Hepatocyte (in vitro differentiated cells): ENCODE data around the gene USP6NL.

ENCODE experiments used
- EZH2phosphoT487 ChIP-seq: fragments of 200-600 bp; sonication (generic); IDR thresholded peaks from one replicate; pipeline ENCODE4 v1.6.1; 2018; ENCODE audit warnings: antibody characterized with exemption, mild to moderate bottlenecking, low read depth, moderate library complexity; ENCODE audit not compliant: unreplicated experiment, severe bottlenecking
- TF ChIP-seq, protein P1 (sequence below): fragments of 200-600 bp; sonication (generic); IDR thresholded peaks from 2 replicates; pipeline ENCODE4 v1.5.1; 2016; ENCODE audit warnings: antibody characterized with exemption, mild to moderate bottlenecking; ENCODE audit not compliant: poor library complexity

DNA sequence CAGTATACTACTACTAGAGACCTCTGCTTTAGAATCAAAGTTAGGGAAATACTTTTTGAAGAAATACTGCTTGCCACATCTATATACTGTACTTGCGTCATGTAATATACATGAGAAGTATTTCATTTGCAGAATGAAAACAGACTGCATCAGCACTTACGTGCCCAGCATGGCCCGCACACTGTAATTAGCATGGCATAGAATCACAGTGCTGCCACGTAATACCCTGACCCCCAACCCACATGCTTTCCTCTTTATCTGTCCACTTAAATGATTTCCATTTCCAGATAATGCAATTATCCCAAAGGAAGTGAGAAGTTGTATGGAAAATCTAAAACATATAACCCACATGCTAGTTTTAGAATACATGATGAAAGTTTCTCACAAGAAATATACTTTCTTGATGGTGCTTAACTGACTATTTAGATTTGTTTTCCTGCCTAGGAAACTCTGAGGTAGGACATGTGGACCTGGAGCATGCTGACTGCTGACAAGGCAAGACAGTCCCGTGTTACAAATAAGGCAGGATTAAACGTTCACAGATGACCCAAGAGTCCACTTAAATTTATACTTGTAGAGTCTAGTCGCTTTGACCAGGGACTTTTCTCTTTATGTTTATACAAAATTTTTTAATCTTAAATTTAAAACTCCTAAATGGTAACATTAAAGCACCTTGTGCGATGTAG, 12.6 kb downstream of the USP6NL start:
- TF ChIP-seq, protein P1, sequence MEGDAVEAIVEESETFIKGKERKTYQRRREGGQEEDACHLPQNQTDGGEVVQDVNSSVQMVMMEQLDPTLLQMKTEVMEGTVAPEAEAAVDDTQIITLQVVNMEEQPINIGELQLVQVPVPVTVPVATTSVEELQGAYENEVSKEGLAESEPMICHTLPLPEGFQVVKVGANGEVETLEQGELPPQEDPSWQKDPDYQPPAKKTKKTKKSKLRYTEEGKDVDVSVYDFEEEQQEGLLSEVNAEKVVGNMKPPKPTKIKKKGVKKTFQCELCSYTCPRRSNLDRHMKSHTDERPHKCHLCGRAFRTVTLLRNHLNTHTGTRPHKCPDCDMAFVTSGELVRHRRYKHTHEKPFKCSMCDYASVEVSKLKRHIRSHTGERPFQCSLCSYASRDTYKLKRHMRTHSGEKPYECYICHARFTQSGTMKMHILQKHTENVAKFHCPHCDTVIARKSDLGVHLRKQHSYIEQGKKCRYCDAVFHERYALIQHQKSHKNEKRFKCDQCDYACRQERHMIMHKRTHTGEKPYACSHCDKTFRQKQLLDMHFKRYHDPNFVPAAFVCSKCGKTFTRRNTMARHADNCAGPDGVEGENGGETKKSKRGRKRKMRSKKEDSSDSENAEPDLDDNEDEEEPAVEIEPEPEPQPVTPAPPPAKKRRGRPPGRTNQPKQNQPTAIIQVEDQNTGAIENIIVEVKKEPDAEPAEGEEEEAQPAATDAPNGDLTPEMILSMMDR, result no peak
- no peak for TF ChIP-seq EZH2phosphoT487
